H1 (cell line): ENCODE measurements around the gene SLC7A5. TPM values are rescaled to one million over a fixed set of nuclear protein-coding genes. Genes with fewer than 3 reads are reported as not detected.

Experiments
- CTCF ChIA-PET: fragments of 300-600 bp; sonication (Branson Sonifier 250); formaldehyde crosslinking; loops from one replicate; lab custom pipeline; 2021; ENCODE audit not compliant: partially characterized antibody; lab: Charles Lee
- POLR2A ChIA-PET: fragments of 300-600 bp; sonication (Branson Sonifier 250); formaldehyde crosslinking; loops from one replicate; lab custom pipeline; 2021; ENCODE audit warnings: inconsistent platforms; ENCODE audit not compliant: partially characterized antibody; lab: Charles Lee
- DNase-seq, 2 experiments: peaks; one replicate each; pipeline versions ENCODE4 v3.0.0 to v3.0.0-alpha.2; 2010 to 2022; ENCODE audit warnings: low spot score in 2 of 2, low read depth in 1 of 2, mixed read lengths in 1 of 2
- FAIRE-seq: peaks from 2 replicates; lab custom pipeline; 2011; peaks lifted over from hg19 to GRCh38; lab: Jason Lieb, UNC
- H2AFZ ChIP-seq: 2 replicates; pipeline ENCODE4 v1.8.1; 2012; ENCODE audit warnings: low read length, inconsistent platforms
- H2AK5ac ChIP-seq: 2 replicates; pipeline ENCODE4 v1.6.1; 2013; ENCODE audit warnings: low read depth, low read length
- H2BK120ac ChIP-seq: replicated peaks from 2 replicates; pipeline ENCODE3; 2013; ENCODE audit warnings: low read depth, low read length, inconsistent platforms
- H2BK12ac ChIP-seq: 2 replicates; pipeline ENCODE4 v1.6.1; 2013; ENCODE audit warnings: low read depth, low read length
- H2BK15ac ChIP-seq: 2 replicates; pipeline ENCODE4 v1.6.1; 2013; ENCODE audit warnings: low read length
- H2BK20ac ChIP-seq: 2 replicates; pipeline ENCODE4 v1.6.1; 2013; ENCODE audit warnings: low read length
- H2BK5ac ChIP-seq: 2 replicates; pipeline ENCODE4 v1.6.1; 2013; ENCODE audit warnings: low read depth, low read length
- H3K14ac ChIP-seq: 2 replicates; pipeline ENCODE4 v1.6.1; 2013; ENCODE audit warnings: inconsistent platforms; ENCODE audit not compliant: insufficient read length
- H3K18ac ChIP-seq: 2 replicates; pipeline ENCODE4 v1.6.1; 2013; ENCODE audit warnings: low read length; ENCODE audit errors: extremely low read depth
- H3K23ac ChIP-seq: 2 replicates; pipeline ENCODE4 v1.6.1; 2013; ENCODE audit warnings: inconsistent platforms; ENCODE audit not compliant: insufficient read length
- H3K23me2 ChIP-seq: 2 replicates; pipeline ENCODE4 v1.6.1; 2013; ENCODE audit warnings: low read depth, low read length
- H3K27ac ChIP-seq: 2 replicates; pipeline ENCODE4 v1.6.1; 2011; ENCODE audit warnings: low read depth, low read length, inconsistent platforms
- H3K27me3 ChIP-seq, 4 experiments: replicated peaks in 1 of 4; 1 replicate in 1 of 4; 2 replicates in 3 of 4; pipeline versions ENCODE4 v1.6.1 to v1.8.1; 2011 to 2013; ENCODE audit warnings: low read length in 3 of 4, mild to moderate bottlenecking in 3 of 4, inconsistent platforms in 2 of 4, mixed read lengths in 2 of 4, moderate library complexity in 1 of 4; ENCODE audit not compliant: control insufficient read depth in 3 of 4, insufficient read depth in 3 of 4; ENCODE audit errors: extremely low read depth in 1 of 4
- H3K36me3 ChIP-seq, 4 experiments: 2 replicates each; pipeline versions ENCODE4 v1.6.1 to v1.8.1; 2011 to 2013; ENCODE audit warnings: mild to moderate bottlenecking in 4 of 4, low read length in 3 of 4, moderate library complexity in 2 of 4, control low read depth in 1 of 4, inconsistent platforms in 1 of 4; ENCODE audit not compliant: insufficient read depth in 4 of 4, control insufficient read depth in 2 of 4
- H3K4ac ChIP-seq: replicated peaks from 2 replicates; pipeline ENCODE3; 2013; ENCODE audit warnings: low read length, low read depth, mixed read lengths, inconsistent platforms; ENCODE audit not compliant: insufficient read length
- H3K4me1 ChIP-seq, 4 experiments: replicated peaks in 1 of 4; 1 replicate in 1 of 4; 2 replicates in 3 of 4; pipeline versions ENCODE4 v1.6.1 to v1.8.1; 2011 to 2013; ENCODE audit warnings: low read length in 3 of 4, inconsistent platforms in 2 of 4, mixed read lengths in 1 of 4; ENCODE audit not compliant: insufficient read depth in 4 of 4, control insufficient read depth in 3 of 4
- H3K4me2 ChIP-seq, 2 experiments: 2 replicates each; pipeline versions ENCODE4 v1.6.1 to v1.8.1; 2011 to 2013; ENCODE audit warnings: low read depth in 2 of 2, low read length in 2 of 2, control low read depth in 1 of 2, inconsistent platforms in 1 of 2, mild to moderate bottlenecking in 1 of 2; ENCODE audit not compliant: insufficient read depth in 1 of 2
- H3K4me3 ChIP-seq, 4 experiments: fragments of 200-600, 300-600 bp in 1 of 4; sonication (generic), shearing (Covaris generic), sonication (Bioruptor Twin) in 1 of 4; 2 replicates each; pipeline versions ENCODE4 v1.5.1 to v1.8.1; 2011 to 2016; ENCODE audit warnings: low read length in 4 of 4, low read depth in 3 of 4, control low read depth in 2 of 4, inconsistent platforms in 2 of 4, mild to moderate bottlenecking in 2 of 4, mixed read lengths in 1 of 4, moderate library complexity in 1 of 4; ENCODE audit not compliant: insufficient read depth in 2 of 4; ENCODE audit errors: extremely low read depth in 1 of 4
- H3K56ac ChIP-seq: replicated peaks from 2 replicates; pipeline ENCODE3; 2013; ENCODE audit warnings: low read depth, mild to moderate bottlenecking, mixed read lengths, low read length, inconsistent platforms; ENCODE audit not compliant: insufficient read length
- H3K79me1 ChIP-seq: 2 replicates; pipeline ENCODE4 v1.6.1; 2013; ENCODE audit warnings: low read depth, low read length, control low read depth
- H3K79me2 ChIP-seq, 2 experiments: 2 replicates each; pipeline versions ENCODE4 v1.6.1 to v1.8.1; 2012 to 2013; ENCODE audit warnings: low read length in 2 of 2, mild to moderate bottlenecking in 2 of 2, inconsistent platforms in 1 of 2; ENCODE audit not compliant: insufficient read depth in 2 of 2, control insufficient read depth in 1 of 2
- H3K9ac ChIP-seq, 4 experiments: replicated peaks in 1 of 4; 1 replicate in 1 of 4; 2 replicates in 3 of 4; pipeline versions ENCODE4 v1.6.1 to v1.8.1; 2011 to 2013; ENCODE audit warnings: low read depth in 3 of 4, low read length in 3 of 4, control low read depth in 2 of 4, mild to moderate bottlenecking in 2 of 4, moderate library complexity in 2 of 4, inconsistent platforms in 1 of 4; ENCODE audit errors: extremely low read depth in 1 of 4
- H3K9me3 ChIP-seq, 2 experiments: 2 replicates each; pipeline versions ENCODE4 v1.6.1 to v1.8.1; 2012 to 2013; ENCODE audit warnings: mild to moderate bottlenecking in 2 of 2, moderate library complexity in 2 of 2, control low read depth in 1 of 2, inconsistent platforms in 1 of 2, low read depth in 1 of 2, low read length in 1 of 2, mixed read lengths in 1 of 2; ENCODE audit not compliant: insufficient read depth in 2 of 2
- H4K20me1 ChIP-seq, 2 experiments: replicated peaks in 1 of 2; 2 replicates each; pipeline versions ENCODE3 to v1.8.1; 2011 to 2013; ENCODE audit warnings: inconsistent platforms in 2 of 2, low read length in 2 of 2, mild to moderate bottlenecking in 1 of 2; ENCODE audit not compliant: insufficient read depth in 2 of 2, control insufficient read depth in 1 of 2
- H4K5ac ChIP-seq: 2 replicates; pipeline ENCODE4 v1.6.1; 2013; ENCODE audit warnings: low read length, low read depth, mixed read lengths, inconsistent platforms; ENCODE audit not compliant: insufficient read length
- H4K8ac ChIP-seq: 2 replicates; pipeline ENCODE4 v1.8.0; 2013; ENCODE audit warnings: mild to moderate bottlenecking, moderate library complexity, low read length, inconsistent platforms; ENCODE audit not compliant: insufficient read depth; ENCODE audit errors: extremely low read depth
- H4K91ac ChIP-seq: replicated peaks from 2 replicates; pipeline ENCODE3; 2013; ENCODE audit warnings: low read length, mixed read lengths, inconsistent platforms; ENCODE audit not compliant: insufficient read length
- CBX5 ChIP-seq: fragments of 300-800, 300-1000 bp; sonication (generic); IDR thresholded peaks from 2 replicates; pipeline ENCODE4 v1.7.1; 2016; ENCODE audit warnings: antibody characterized with exemption, low read length, low read depth
- CTBP2 ChIP-seq: IDR thresholded peaks from 2 replicates; pipeline ENCODE4 v1.7.0; 2011; ENCODE audit warnings: borderline replicate concordance, mild to moderate bottlenecking, moderate library complexity, mixed read lengths, low read length; ENCODE audit not compliant: insufficient read depth, insufficient read length
- CTCF ChIP-seq, 3 experiments: IDR thresholded peaks; 1 replicate in 2 of 3; 2 replicates in 1 of 3; pipeline versions ENCODE4 v1.5.1 to v1.6.1; 2011; ENCODE audit warnings: low read length in 3 of 3, mild to moderate bottlenecking in 3 of 3, inconsistent platforms in 2 of 3, low read depth in 1 of 3, moderate library complexity in 1 of 3; ENCODE audit not compliant: insufficient read depth in 1 of 3; ENCODE audit errors: control extremely low read depth in 1 of 3
- EZH2 ChIP-seq: fragments of 200-600 bp; sonication (generic); IDR thresholded peaks from 2 replicates; pipeline ENCODE4 v1.7.1; 2012; ENCODE audit warnings: low read depth, mild to moderate bottlenecking, moderate library complexity, low read length, inconsistent platforms; ENCODE audit not compliant: severe bottlenecking
- HDAC6 ChIP-seq: IDR thresholded peaks from one replicate; pipeline ENCODE4 v1.7.1; 2012; ENCODE audit warnings: low read depth, mild to moderate bottlenecking, inconsistent platforms, low read length, moderate library complexity
- JUN ChIP-seq: IDR thresholded peaks from 2 replicates; pipeline ENCODE4 v1.6.1; 2011; ENCODE audit warnings: low read depth, mild to moderate bottlenecking, improper control_type of control experiment, low read length
- KDM5A ChIP-seq: fragments of 200-600 bp; IDR thresholded peaks from 2 replicates; pipeline ENCODE4 v1.7.1; 2012; ENCODE audit warnings: mild to moderate bottlenecking, low read length, inconsistent platforms, mixed read lengths
- POLR2AphosphoS5 ChIP-seq: IDR thresholded peaks from 2 replicates; pipeline ENCODE4 v1.6.1; 2011; ENCODE audit warnings: low read depth, low read length
- POU5F1 ChIP-seq: IDR thresholded peaks from 2 replicates; pipeline ENCODE4 v1.6.1; 2011; ENCODE audit warnings: low read depth, mild to moderate bottlenecking, low read length, moderate library complexity
- RNF2 ChIP-seq: fragments of 200-900, 300-1000 bp; sonication (generic); IDR thresholded peaks from 2 replicates; pipeline ENCODE4 v1.7.1; 2016; ENCODE audit warnings: borderline replicate concordance, low read depth, mild to moderate bottlenecking, antibody characterized with exemption, low read length; ENCODE audit not compliant: poor library complexity, severe bottlenecking; ENCODE audit errors: missing control alignments
- WGBS, 2 experiments: shearing (Covaris generic) in 1 of 2; methylation state at CpG; one replicate each; pipeline versions ENCODE4 v1.1.6 to v1.1.7; 2013 to 2015; ENCODE audit warnings: low lambda C conversion rate in 2 of 2, mixed read lengths in 2 of 2, inconsistent platforms in 1 of 2, low coverage in 1 of 2, missing lambda C conversion rate in 1 of 2; ENCODE audit not compliant: insufficient replicate concordance in 2 of 2, insufficient coverage in 1 of 2, insufficient read length in 1 of 2; ENCODE audit errors: extremely low coverage in 1 of 2, missing lambda C conversion rate in 1 of 2; 5-methylcytosine and 5-hydroxymethylcytosine counted together
- polyA plus RNA-seq, 7 experiments: library from polyadenylated mRNA; depleted of rRNA in 3 of 7; stranded (reverse) in 5 of 7; unstranded in 2 of 7; fragments of >200 nt in 5 of 7; fragments of 200-250 nt in 2 of 7; gene quantifications; 1 replicate in 5 of 7; 2 replicates in 1 of 7; 4 replicates in 1 of 7; pipeline versions ENCODE4 v1.2.1 to v1.2.3, GENCODE V29; 2011 to 2013; ENCODE audit warnings: missing spikeins in 2 of 7, mixed read lengths in 2 of 7
- total RNA-seq: library from RNA; stranded (reverse); fragmentation: NEBNext Ultra II Directional; extraction: Animal tissue kit (Norgen Biotek cat#: 25700); gene quantifications from 2 replicates; pipeline ENCODE4 v1.2.1, GENCODE V29; 2021
- TF ChIP-seq, protein P1 (sequence below): IDR thresholded peaks from 2 replicates; pipeline ENCODE4 v1.6.1; 2012; ENCODE audit warnings: inconsistent platforms

SLC7A5 gene
- total and polyA plus RNA-seq, 2 of the 8 experiments (the other 6 are each of a cell fraction or from before 2014, with no cell fraction given): 68.2 to 341 TPM

DNA sequence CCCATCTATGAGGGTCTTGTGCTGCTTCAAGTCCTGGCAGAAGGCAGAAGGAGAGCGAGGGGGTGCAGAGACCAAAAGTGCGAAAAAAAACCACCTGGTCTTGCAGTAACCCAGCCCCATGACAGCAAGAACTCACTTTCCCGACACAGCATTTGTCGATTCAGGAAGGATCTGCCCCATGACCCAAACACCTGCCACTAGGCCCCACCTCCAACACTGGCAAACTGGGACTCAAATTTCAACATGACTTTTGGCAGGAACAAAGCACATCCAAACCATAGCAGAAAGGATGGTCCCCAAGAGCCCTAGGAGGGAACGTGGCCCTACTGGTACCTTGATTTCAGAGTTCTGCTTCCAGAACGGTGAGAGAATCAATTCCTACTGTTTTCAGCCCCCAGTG is 68.8 kb downstream of the SLC7A5 start:
- CTCF ChIA-PET: interaction anchor here (1.7 kb wide), 1 partner anchor 27 kb away, joined by 3 read pairs; no protein-coding TSS in a partner anchor
- no peak overlapping the region for H4K91ac ChIP-seq
- POLR2A ChIA-PET: interaction anchor here (0.6 to 2.7 kb wide), 2 partner anchors 19 to 57 kb away, joined by 3 to 10 read pairs; no protein-coding TSS in a partner anchor
- TF ChIP-seq CTBP2 (no peak), JUN (no peak), EZH2 (no peak), POLR2AphosphoS5 (no peak), POU5F1 (no peak), KDM5A (no peak), HDAC6 (no peak), CBX5 (no peak), RNF2 (no peak), CTCF (IDR thresholded peaks at IDR 0.05; ENCODE audit: control extremely low read depth in 1 of 3, insufficient read depth in 1 of 3, low read depth in 1 of 3, low read length in 3 of 3) (no peak)
- TF ChIP-seq, protein P1, sequence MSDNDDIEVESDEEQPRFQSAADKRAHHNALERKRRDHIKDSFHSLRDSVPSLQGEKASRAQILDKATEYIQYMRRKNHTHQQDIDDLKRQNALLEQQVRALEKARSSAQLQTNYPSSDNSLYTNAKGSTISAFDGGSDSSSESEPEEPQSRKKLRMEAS: no peak

More for the DNA sequence above, 68.8 kb downstream of the SLC7A5 start:
- H3K18ac ChIP-seq: no peak overlapping the region
- no peak overlapping the region for H3K4me3 ChIP-seq
- 97% methylated on average over 6 of the region's 6 CpGs; no CpG with 5 or more reads in 1 of the 2 experiments for WGBS, 2 experiments
- H4K5ac ChIP-seq: no peak overlapping the region
- H2BK5ac ChIP-seq: no peak overlapping the region
- H3K9ac ChIP-seq: no peak overlapping the region; a peak in 1 of 7 replicates
- H3K79me2 ChIP-seq: no peaks in the 10 kb centered on the region
- no peaks in the 10 kb centered on the region for H3K27me3 ChIP-seq
- H3K4me2 ChIP-seq: no peak overlapping the region
- H3K56ac ChIP-seq: no peak overlapping the region
- no peak overlapping the region for H2BK12ac ChIP-seq
- DNase-seq (no peak), FAIRE-seq (no peak)
- no peak overlapping the region for H2AK5ac ChIP-seq
- H3K79me1 ChIP-seq: no peaks in the 10 kb centered on the region
- no peak overlapping the region for H2BK15ac ChIP-seq
- H4K20me1 ChIP-seq: no peaks in the 10 kb centered on the region
- H3K23ac ChIP-seq: no peak overlapping the region
- no peaks in the 10 kb centered on the region for H3K9me3 ChIP-seq
- H3K27ac ChIP-seq: no peak overlapping the region
- no peaks in the 10 kb centered on the region for H3K36me3 ChIP-seq
- no peaks in the 10 kb centered on the region for H3K4me1 ChIP-seq
- no peak overlapping the region for H2BK120ac ChIP-seq
- H2BK20ac ChIP-seq: no peak overlapping the region
- no peaks in the 10 kb centered on the region for H3K23me2 ChIP-seq
- no peak overlapping the region for H2AFZ ChIP-seq
- no peak overlapping the region for H4K8ac ChIP-seq
- no peak overlapping the region for H3K14ac ChIP-seq
- H3K4ac ChIP-seq: no peak overlapping the region
